Measurements from ENCODE around the gene DDX59. TPM values are rescaled to one million over a fixed set of nuclear protein-coding genes. Genes with fewer than 3 reads are reported as not detected.

The DDX59 gene
- total RNA-seq, 1 donor from 2014 or later = 19.0 TPM

- peaks cover 26% of the 10 kb centered on the region for H3K4me1 Mint-ChIP-seq (ENCODE audit: unreplicated experiment)
Observed at GRCh38 chr1:200670242-200671118, 773 bp upstream of the DDX59 start.

DNA sequence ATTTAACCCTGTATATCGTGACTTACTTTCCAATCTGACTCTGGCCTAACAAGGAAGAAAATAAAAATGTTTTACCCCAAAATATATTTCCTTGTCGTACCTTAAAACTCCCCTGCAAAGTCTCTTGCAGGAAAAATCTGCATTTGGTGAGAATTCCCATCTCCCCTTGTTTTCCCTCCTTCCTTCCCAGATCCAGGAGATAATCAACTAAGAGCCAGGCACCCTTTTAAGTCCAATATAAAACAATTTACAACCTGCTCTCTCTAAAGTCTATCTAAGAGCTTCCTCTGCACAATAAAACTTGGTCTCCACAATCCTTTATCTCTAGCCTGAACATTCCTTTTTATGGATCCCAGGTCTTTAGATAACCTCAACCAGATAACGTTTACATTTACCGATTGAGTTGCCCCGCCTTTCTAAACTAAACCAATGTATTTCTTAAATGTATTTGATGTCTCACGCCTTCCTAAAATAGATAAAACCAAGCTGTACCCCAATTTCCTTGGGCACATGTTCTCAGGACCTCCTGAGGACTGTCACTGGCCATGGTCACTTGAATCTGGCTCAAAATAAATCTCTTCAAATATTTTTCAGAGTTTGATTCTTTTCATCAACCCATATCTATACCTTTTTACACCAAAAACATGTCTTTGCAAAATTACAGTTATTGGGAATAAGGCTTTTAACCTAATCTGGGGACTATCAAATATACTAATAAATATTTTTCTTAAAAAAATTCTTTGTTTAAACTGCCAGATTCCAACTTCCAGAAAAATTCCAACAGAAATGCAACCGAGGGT is 993 bp downstream of the DDX59 start:
- TF ChIP-seq, protein P1, sequence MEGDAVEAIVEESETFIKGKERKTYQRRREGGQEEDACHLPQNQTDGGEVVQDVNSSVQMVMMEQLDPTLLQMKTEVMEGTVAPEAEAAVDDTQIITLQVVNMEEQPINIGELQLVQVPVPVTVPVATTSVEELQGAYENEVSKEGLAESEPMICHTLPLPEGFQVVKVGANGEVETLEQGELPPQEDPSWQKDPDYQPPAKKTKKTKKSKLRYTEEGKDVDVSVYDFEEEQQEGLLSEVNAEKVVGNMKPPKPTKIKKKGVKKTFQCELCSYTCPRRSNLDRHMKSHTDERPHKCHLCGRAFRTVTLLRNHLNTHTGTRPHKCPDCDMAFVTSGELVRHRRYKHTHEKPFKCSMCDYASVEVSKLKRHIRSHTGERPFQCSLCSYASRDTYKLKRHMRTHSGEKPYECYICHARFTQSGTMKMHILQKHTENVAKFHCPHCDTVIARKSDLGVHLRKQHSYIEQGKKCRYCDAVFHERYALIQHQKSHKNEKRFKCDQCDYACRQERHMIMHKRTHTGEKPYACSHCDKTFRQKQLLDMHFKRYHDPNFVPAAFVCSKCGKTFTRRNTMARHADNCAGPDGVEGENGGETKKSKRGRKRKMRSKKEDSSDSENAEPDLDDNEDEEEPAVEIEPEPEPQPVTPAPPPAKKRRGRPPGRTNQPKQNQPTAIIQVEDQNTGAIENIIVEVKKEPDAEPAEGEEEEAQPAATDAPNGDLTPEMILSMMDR (conservative IDR thresholded peaks at IDR 0.05) = no peak
- H3K9me3 Mint-ChIP-seq = no peaks in the 10 kb centered on the region
- H3K36me3 Mint-ChIP-seq = peaks cover 30% of the 10 kb centered on the region
- H3K27ac Mint-ChIP-seq = peak overlapping the region; percentile 81
- DNase-seq (ENCODE audit: extremely low spot score, unreplicated experiment) = no peak
- H3K4me3 Mint-ChIP-seq = peak overlapping the region; percentile 98
- no peaks in the 10 kb centered on the region for H3K27me3 Mint-ChIP-seq
- H3K4me1 Mint-ChIP-seq (ENCODE audit: unreplicated experiment) = peaks cover 23% of the 10 kb centered on the region

More at GRCh38 chr1:200670242-200671118, 773 bp upstream of the DDX59 start:
- Mint-ChIP-seq H3K9me3 (no peaks in the 10 kb centered on the region), H3K36me3 (peaks cover 15% of the 10 kb centered on the region), H3K27me3 (no peaks in the 10 kb centered on the region), H3K4me3 (peak overlapping the region; percentile 98), H3K27ac (peak overlapping the region; percentile 97)
- TF ChIP-seq, protein P1 (conservative IDR thresholded peaks at IDR 0.05) = no peak
- no peak for DNase-seq (ENCODE audit: extremely low spot score, unreplicated experiment)

- Mint-ChIP-seq H3K9me3 (no peaks in the 10 kb centered on the region), H3K36me3 (peaks cover 41% of the 10 kb centered on the region), H3K4me1 (ENCODE audit: unreplicated experiment) (peaks cover 16% of the 10 kb centered on the region), H3K4me3 (peak overlapping the region; percentile 39), H3K27me3 (no peaks in the 10 kb centered on the region), H3K27ac (peak overlapping the region; percentile 12)
- DNase-seq (ENCODE audit: extremely low spot score, unreplicated experiment) = no peak
- TF ChIP-seq, protein P1 (conservative IDR thresholded peaks at IDR 0.05) = no peak
Observed at GRCh38 chr1:200666309-200666708, 3.4 kb downstream of the DDX59 start.

DNA sequence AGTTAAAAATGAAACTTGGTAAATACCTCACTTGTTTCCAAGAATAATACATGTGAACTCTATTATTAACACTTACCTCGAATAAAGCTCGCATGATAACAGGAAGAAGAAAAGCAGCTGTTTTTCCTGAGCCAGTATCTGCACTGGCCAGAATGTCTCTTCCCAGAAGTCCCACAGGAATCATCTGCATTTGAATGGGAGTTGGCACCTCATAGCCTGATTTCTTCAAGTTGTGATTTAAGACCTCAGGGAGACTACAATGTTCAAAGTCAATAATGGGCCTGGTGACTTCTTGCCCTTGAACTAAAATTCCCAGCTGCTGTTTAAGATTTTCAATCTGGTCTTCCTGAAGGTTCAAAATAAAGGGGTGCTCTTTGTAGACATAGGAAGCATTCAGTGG is 3.8 kb downstream of the DDX59 start:
- TF ChIP-seq, protein P1 (conservative IDR thresholded peaks at IDR 0.05) = no peak
- no peaks in the 10 kb centered on the region for H3K27me3 Mint-ChIP-seq
- peaks cover 14% of the 10 kb centered on the region for H3K4me1 Mint-ChIP-seq (ENCODE audit: unreplicated experiment)
- H3K4me3 Mint-ChIP-seq = no peak overlapping the region
- DNase-seq (ENCODE audit: extremely low spot score, unreplicated experiment) = no peak
- H3K27ac Mint-ChIP-seq = peak overlapping the region; percentile 12
- H3K9me3 Mint-ChIP-seq = no peaks in the 10 kb centered on the region
- peaks cover 44% of the 10 kb centered on the region for H3K36me3 Mint-ChIP-seq

DNA sequence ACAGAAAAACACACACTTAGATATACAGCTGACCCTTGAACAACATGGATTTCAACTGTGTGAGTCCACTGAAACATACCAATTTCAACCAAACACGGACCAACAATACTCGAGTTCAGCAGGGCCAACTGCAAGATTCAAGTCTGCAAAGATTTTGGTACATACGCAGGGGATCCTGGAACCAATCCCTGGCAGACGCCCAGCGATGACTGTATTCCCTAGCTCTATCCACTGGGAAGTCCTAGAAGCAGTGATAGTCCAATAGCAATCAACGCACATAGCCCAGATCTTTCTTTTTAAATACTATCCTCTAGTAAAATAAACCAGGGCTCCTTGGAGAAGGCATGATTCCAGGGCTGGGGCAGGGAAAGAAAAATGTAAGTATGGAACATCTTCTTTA is 9.0 kb downstream of the DDX59 start:
- Mint-ChIP-seq H3K27ac (no peak overlapping the region), H3K9me3 (no peaks in the 10 kb centered on the region), H3K4me3 (no peak overlapping the region), H3K4me1 (ENCODE audit: unreplicated experiment) (no peaks in the 10 kb centered on the region), H3K27me3 (no peaks in the 10 kb centered on the region), H3K36me3 (peaks cover 52% of the 10 kb centered on the region)
- TF ChIP-seq, protein P1 (conservative IDR thresholded peaks at IDR 0.05) = no peak
- DNase-seq (ENCODE audit: extremely low spot score, unreplicated experiment) = no peak

All from type B pancreatic cell (in vitro differentiated cells).